Stomach (tissue), 4 donors: ENCODE data around the gene GLS.

Experiments used
- EP300 ChIP-seq: sonication (generic); formaldehyde crosslinking; IDR thresholded peaks from one replicate; pipeline ENCODE4 v1.6.1; 2017; ENCODE audit warnings: antibody characterized with exemption
- POLR2A ChIP-seq, 4 donors: fragments of 450-650 bp; IDR thresholded peaks; one replicate each; pipeline ENCODE4 v1.6.1; 2016; ENCODE audit warnings: antibody characterized with exemption in 4 of 4, control low read depth in 2 of 4, mild to moderate bottlenecking in 1 of 4, moderate library complexity in 1 of 4
- POLR2AphosphoS5 ChIP-seq, 3 donors: sonication (generic); formaldehyde crosslinking; IDR thresholded peaks; one replicate each; pipeline ENCODE4 v1.6.1; 2016; ENCODE audit warnings: antibody characterized with exemption in 3 of 3
- TF ChIP-seq, protein P1 (sequence below), 7 experiments: fragments of 450-650 bp in 4 of 7; fragments of 200-600 bp in 3 of 7; sonication (generic) in 3 of 7; IDR thresholded peaks; one replicate each; pipeline ENCODE4 v1.5.1; 2016 to 2019; ENCODE audit warnings: antibody characterized with exemption in 7 of 7, control low read depth in 2 of 7, mild to moderate bottlenecking in 1 of 7

DNA sequence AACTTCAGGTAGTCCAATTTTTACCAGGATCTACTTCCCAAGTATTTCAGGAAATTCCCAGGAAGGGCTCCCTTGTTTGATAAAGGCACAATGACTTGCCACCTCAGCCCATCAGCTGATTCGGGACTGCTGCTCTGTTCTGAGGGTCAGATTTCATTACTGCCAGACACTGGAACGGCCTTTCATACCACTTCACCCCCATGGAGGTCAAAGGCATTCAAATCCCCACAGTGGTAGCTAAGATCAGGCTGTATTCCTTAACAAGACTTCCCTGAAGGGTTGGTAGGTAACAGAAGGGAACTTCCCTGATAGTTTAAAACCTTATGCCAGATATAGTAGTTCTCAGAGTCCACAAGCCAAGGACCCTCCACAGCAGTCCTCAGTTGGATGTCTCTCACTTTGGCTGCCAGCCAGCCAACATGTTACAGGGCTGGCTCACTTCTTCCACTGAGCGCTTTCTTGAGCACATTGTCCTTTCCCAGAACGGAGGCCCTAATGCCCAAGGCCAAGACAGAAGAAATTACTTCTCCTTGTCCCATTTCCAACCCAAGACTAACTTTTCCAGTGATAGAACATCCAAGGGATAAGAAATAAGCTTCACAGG, 40.0 kb upstream of the GLS start:
- TF ChIP-seq, protein P1, sequence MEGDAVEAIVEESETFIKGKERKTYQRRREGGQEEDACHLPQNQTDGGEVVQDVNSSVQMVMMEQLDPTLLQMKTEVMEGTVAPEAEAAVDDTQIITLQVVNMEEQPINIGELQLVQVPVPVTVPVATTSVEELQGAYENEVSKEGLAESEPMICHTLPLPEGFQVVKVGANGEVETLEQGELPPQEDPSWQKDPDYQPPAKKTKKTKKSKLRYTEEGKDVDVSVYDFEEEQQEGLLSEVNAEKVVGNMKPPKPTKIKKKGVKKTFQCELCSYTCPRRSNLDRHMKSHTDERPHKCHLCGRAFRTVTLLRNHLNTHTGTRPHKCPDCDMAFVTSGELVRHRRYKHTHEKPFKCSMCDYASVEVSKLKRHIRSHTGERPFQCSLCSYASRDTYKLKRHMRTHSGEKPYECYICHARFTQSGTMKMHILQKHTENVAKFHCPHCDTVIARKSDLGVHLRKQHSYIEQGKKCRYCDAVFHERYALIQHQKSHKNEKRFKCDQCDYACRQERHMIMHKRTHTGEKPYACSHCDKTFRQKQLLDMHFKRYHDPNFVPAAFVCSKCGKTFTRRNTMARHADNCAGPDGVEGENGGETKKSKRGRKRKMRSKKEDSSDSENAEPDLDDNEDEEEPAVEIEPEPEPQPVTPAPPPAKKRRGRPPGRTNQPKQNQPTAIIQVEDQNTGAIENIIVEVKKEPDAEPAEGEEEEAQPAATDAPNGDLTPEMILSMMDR (IDR thresholded peaks at IDR 0.05) = no peak
- TF ChIP-seq EP300 (no peak), POLR2A (IDR thresholded peaks at IDR 0.05) (no peak), POLR2AphosphoS5 (IDR thresholded peaks at IDR 0.05) (no peak)
